NB4 (cell line): ENCODE data around the gene CLDN2.
"Not testable (repeated sequence)": the region's sequence is repeated elsewhere in the genome, so short reads cannot be mapped to it uniquely, and the experiment has no call there.

Source experiments
- DNase-seq: peaks from one replicate; pipeline ENCODE4 v3.0.0; 2010; ENCODE audit warnings: low read depth
- H3K4me3 ChIP-seq: one replicate; pipeline ENCODE4 v1.5.1; 2011; ENCODE audit warnings: mild to moderate bottlenecking, low read depth, low read length, moderate library complexity
- CTCF ChIP-seq: IDR thresholded peaks from one replicate; pipeline ENCODE4 v1.5.1; 2012; ENCODE audit warnings: low read depth, low read length
- MYC ChIP-seq: IDR thresholded peaks from 2 replicates; pipeline ENCODE4 v1.6.1; 2011; ENCODE audit warnings: low read depth, low read length
- POLR2A ChIP-seq: IDR thresholded peaks from 2 replicates; pipeline ENCODE4 v1.6.1; 2011; ENCODE audit warnings: mild to moderate bottlenecking; ENCODE audit not compliant: insufficient read length; ENCODE audit errors: extremely low read depth
- TF ChIP-seq, protein P1 (sequence below): IDR thresholded peaks from 2 replicates; pipeline ENCODE4 v1.6.1; 2011; ENCODE audit warnings: low read depth, low read length

CLDN2 gene

DNA sequence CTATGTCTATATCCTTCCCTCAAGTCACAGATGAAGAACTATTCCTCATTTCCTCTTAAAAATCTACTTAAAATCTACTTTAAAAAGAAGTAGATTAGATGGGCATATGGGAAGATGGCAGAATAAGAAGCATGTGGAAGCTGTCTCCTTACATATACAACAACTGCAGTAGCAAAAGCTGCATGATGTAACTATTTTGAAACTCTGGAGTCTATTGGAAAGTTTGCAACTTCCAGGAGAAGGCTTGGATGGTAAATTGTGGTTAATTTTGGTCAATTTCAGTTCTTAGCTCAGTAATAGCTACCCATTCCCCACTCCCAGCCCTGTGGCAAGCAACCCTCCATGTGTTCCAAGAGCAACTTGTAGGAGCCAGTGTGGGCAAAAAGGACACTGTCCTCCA lies 42.9 kb downstream of the CLDN2 start:
- H3K4me3 ChIP-seq = no peak overlapping the region
- no peak for TF ChIP-seq CTCF
- TF ChIP-seq MYC = no peak
- no peak for TF ChIP-seq POLR2A
- TF ChIP-seq, protein P1, sequence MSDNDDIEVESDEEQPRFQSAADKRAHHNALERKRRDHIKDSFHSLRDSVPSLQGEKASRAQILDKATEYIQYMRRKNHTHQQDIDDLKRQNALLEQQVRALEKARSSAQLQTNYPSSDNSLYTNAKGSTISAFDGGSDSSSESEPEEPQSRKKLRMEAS = no peak
- DNase-seq = no peak

GRCh38 chrX:106964290-106964689 lies 44.1 kb downstream of the CLDN2 start:
- TF ChIP-seq POLR2A (no peak), CTCF (no peak), MYC (no peak)
- TF ChIP-seq, protein P1 = no peak
- H3K4me3 ChIP-seq = no peak overlapping the region

GRCh38 chrX:106966547-106966946 lies 46.3 kb downstream of the CLDN2 start:
- not testable (repeated sequence) for H3K4me3 ChIP-seq, DNase-seq

More at GRCh38 chrX:106964290-106964689, 44.1 kb downstream of the CLDN2 start:
- no peak for DNase-seq

DNA sequence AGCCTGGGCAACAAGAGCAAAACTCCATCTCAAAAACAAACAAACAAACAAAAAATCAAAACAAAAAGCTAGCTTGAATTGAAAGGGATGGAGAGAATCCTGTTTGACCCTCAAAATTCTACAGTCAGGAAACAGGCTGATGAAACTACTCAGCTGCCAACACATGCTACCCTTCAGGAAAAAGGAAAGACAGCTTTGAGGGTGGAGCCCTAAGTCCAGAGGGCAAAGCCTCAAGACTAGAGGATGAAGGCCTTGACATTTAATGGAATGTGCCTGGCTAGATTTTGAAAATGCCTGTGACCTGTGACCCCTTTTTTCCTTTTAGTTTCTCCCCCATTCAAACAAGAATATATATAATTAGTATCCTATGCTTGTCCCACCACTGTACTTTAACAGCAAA lies 52.7 kb downstream of the CLDN2 start:
- no peak overlapping the region for H3K4me3 ChIP-seq
- DNase-seq = no peak
- no peak for TF ChIP-seq MYC
- TF ChIP-seq, protein P1 = no peak
- TF ChIP-seq POLR2A = no peak
- TF ChIP-seq CTCF = no peak

GRCh38 chrX:106973433-106974149 lies 53.4 kb downstream of the CLDN2 start:
- no peak overlapping the region for H3K4me3 ChIP-seq
- TF ChIP-seq POLR2A (no peak), CTCF (no peak), MYC (no peak)
- TF ChIP-seq, protein P1 = no peak
- no peak for DNase-seq

- no peak for DNase-seq
Measured at GRCh38 chrX:106976416-106976815, 56.2 kb downstream of the CLDN2 start.

More at GRCh38 chrX:106976416-106976815, 56.2 kb downstream of the CLDN2 start:
- H3K4me3 ChIP-seq = no peak overlapping the region
- TF ChIP-seq, protein P1 = no peak
- TF ChIP-seq CTCF (no peak), MYC (no peak), POLR2A (no peak)
